Retinal pigment epithelial cell (primary cell): ENCODE results near the gene RIC8B.
"Not testable (repeated sequence)": the region's sequence is repeated elsewhere in the genome, so short reads cannot be mapped to it uniquely, and the experiment has no call there.

Source experiments
- DNase-seq: peaks from one replicate; pipeline ENCODE4 v3.0.0-alpha.2; 2010; ENCODE audit warnings: low read depth
- H3K4me3 ChIP-seq: 2 replicates; pipeline ENCODE4 v1.5.1; 2011; ENCODE audit warnings: mild to moderate bottlenecking, low read length, control low read depth, moderate library complexity
- TF ChIP-seq, protein P1 (sequence below): conservative IDR thresholded peaks from 2 replicates; pipeline ENCODE4 v1.5.1; 2011; ENCODE audit warnings: low read depth, low read length, control low read depth, inconsistent platforms

The RIC8B gene, protein sequence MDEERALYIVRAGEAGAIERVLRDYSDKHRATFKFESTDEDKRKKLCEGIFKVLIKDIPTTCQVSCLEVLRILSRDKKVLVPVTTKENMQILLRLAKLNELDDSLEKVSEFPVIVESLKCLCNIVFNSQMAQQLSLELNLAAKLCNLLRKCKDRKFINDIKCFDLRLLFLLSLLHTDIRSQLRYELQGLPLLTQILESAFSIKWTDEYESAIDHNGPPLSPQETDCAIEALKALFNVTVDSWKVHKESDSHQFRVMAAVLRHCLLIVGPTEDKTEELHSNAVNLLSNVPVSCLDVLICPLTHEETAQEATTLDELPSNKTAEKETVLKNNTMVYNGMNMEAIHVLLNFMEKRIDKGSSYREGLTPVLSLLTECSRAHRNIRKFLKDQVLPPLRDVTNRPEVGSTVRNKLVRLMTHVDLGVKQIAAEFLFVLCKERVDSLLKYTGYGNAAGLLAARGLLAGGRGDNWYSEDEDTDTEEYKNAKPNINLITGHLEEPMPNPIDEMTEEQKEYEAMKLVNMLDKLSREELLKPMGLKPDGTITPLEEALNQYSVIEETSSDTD

DNA sequence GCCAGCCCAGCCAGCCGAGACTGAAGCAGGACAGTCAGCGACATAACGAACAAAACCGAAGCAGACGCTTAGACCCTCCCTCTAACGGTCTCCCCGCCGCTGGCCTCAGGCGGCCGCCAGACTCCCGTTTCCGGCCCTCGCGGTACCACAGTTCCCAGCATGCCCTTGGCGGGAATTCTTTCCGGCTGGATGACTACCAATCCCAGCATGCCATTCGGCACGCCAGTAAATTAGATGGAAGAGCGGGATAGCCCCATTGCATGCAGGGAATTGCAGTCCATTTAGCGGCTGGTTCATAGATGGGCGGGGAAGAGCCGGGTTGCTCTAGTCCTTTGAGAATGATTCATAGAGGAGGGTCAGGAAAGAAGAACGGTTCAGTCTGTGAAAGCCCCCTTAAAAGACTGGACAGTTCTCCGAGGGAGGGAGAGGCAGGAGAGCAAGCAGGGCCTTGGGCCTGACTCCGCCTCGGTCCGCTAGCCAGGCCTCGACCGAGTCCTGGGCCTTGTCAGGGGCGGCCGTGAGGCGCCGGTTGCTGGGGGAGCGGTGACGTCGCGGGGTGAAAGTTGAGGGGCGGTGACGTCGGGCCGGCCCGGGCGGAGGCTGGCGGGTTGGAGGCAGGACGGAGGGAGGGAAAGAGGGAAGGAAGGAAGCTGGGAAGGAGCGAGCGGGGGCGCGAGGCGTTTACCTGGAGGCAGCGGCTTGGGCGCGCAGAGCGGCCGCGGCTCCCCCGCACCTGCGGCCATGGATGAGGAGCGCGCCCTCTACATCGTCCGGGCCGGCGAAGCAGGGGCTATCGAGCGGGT, at the start of gene RIC8B:
RIC8B (plus strand) TSS at position 678 of the 803 bp plus-strand sequence; CDS start at position 742, 64 bp downstream.
- TF ChIP-seq, protein P1, sequence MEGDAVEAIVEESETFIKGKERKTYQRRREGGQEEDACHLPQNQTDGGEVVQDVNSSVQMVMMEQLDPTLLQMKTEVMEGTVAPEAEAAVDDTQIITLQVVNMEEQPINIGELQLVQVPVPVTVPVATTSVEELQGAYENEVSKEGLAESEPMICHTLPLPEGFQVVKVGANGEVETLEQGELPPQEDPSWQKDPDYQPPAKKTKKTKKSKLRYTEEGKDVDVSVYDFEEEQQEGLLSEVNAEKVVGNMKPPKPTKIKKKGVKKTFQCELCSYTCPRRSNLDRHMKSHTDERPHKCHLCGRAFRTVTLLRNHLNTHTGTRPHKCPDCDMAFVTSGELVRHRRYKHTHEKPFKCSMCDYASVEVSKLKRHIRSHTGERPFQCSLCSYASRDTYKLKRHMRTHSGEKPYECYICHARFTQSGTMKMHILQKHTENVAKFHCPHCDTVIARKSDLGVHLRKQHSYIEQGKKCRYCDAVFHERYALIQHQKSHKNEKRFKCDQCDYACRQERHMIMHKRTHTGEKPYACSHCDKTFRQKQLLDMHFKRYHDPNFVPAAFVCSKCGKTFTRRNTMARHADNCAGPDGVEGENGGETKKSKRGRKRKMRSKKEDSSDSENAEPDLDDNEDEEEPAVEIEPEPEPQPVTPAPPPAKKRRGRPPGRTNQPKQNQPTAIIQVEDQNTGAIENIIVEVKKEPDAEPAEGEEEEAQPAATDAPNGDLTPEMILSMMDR, result no peak
- H3K4me3 ChIP-seq, result peak within 1 kb of the TSS; percentile 91
- DNase-seq, result peak; percentile 98

DNA sequence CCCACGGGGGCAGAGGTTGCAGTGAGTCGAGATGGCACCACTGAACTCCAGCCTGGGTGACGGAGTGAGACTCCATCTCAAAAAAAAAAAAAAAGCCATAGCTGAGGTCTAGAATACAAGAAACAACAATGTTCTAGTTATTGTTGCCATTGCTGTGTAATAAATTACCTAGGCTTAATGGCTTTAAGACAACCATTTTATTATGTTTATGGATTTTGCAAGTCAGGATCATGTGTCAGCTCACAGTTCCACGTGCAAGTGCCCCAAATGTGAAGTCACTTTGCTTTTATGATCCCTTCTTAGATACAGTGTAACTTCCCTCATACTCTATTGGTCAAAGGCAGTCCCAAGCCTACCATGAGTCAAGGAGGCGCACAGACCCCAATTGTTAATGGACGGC, 49.5 kb upstream of the RIC8B start:
- no peak for DNase-seq
- H3K4me3 ChIP-seq, result no peak overlapping the region
- TF ChIP-seq, protein P1, result no peak

DNA sequence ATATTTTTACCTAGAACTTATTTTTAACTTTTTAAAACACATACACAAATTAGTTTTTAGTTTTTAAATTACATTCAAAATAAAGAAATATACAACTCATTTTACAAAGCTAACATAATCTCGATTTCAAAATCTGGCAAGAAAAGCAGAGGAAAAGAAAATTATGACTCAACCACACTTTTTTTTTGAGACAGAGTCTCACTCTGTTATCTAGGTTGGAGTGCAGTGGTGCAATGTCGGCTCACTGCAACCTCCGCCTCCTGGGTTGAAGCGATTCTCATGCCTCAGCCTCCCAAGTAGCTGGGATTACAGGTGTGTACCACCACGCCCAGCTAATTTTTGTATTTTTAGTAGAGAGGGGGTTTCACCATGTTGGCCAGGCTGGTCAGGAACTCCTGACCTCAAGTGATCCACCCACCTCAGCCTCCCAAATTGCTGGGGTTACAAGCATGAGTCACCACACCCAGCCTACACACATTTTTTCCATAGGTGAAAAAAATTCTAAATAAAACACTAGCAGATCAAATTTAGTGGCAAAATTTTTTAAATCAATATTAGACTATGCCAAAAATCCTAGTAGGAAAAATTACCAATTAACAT, 47.8 kb upstream of the RIC8B start:
- not testable (repeated sequence) for DNase-seq, H3K4me3 ChIP-seq

DNA sequence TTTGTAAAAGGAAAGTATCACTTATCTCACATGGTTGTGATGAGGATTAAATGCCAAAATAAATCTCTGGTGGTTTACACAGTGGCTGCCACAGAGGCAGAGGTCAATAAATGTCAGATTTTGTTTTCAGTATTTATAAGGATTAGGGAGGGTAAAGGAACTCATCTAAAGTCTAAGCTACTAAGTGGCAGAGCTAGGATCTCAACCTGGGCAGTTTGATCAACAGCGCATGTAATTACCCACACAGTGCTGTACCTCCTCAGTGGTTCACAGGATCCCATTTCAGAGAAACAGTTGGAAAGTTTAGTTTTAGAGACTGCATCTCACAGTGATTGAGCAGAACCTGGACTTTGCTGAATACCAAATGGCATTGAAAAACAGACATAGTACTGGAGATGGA, 44.9 kb upstream of the RIC8B start:
- no peak overlapping the region for H3K4me3 ChIP-seq
- TF ChIP-seq, protein P1, result no peak
- DNase-seq, result no peak

DNA sequence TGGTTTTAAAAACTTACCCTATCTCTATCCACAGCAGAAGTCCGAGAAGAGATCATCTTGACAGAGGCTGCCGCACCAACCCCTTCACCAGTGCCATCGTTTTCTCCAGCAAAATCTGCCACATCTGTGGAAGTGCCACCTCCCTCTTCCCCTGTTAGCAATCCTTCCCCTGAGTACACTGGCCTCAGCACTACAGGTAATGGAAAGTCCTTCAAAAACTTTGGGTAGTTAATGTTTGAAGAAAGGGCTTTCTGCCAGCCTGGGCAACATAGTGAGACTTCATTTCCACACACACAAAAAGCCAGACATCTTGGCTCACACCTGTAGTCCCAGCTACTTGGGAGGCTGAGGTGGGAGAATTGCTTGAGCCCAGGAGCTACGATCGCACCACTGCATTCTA, 41.6 kb upstream of the RIC8B start:
- no peak for DNase-seq
- H3K4me3 ChIP-seq, result no peak overlapping the region
- TF ChIP-seq, protein P1, result no peak

DNA sequence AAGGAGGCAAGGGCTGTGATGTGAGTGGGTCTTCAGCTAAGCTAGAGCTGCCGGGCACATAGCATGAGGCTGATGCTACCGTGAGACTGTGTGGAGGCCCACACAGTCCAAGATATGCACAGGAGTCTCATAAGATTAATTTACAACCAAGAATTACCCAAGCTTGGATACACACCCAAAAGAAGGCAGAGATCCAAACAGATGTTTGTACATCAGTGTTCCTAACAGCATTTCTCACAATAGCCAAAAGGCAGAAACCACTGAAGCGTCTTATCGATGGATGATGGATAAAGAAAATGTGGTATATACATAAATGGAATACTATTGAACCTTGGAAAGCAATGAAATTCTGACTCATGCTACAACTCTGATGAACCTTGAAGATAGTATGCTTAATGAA, 40.8 kb upstream of the RIC8B start:
- no peak overlapping the region for H3K4me3 ChIP-seq
- TF ChIP-seq, protein P1, result no peak
- no peak for DNase-seq
